Pancreas (tissue), 10 donors: ENCODE results near the gene C18orf63. TPM values are rescaled to one million over a fixed set of nuclear protein-coding genes. Genes with fewer than 3 reads are reported as not detected.

Source experiments
- ATAC-seq, 4 donors: fragments of 200-7000 bp; cut with Tn5 transposase; one replicate each; pipeline versions ENCODE4 v1.8.0 to v1.9.1; 2020; ENCODE audit warnings: mild to moderate bottlenecking in 4 of 4, moderate library complexity in 4 of 4
- DNase-seq, 6 donors: peaks; one replicate each; pipeline ENCODE4 v3.0.0-alpha.2; 2020
- FAIRE-seq: peaks from 2 replicates; lab custom pipeline; 2012; peaks lifted over from hg19 to GRCh38; lab: Jason Lieb, UNC
- H3K27ac ChIP-seq, 4 donors: fragments of 200-600 bp; sonication (generic); 1 replicate in 3 of 4; 2 replicates in 1 of 4; pipeline versions ENCODE4 v1.5.0 to v1.8.0; 2020
- H3K27me3 ChIP-seq, 4 donors: fragments of 200-600 bp; one replicate each; pipeline ENCODE4 v1.8.0; 2021
- H3K36me3 ChIP-seq, 3 donors: fragments of 200-600 bp; sonication (generic) in 1 of 3; one replicate each; pipeline versions ENCODE4 v1.5.0 to v1.8.0; 2020 to 2021
- H3K4me1 ChIP-seq, 3 donors: fragments of 200-600 bp; one replicate each; pipeline ENCODE4 v1.8.0; 2021
- H3K4me3 ChIP-seq, 4 donors: fragments of 200-600 bp; sonication (generic) in 2 of 4; one replicate each; pipeline versions ENCODE4 v1.5.0 to v1.8.0; 2020 to 2021
- H3K9me3 ChIP-seq, 4 donors: fragments of 200-600 bp; one replicate each; pipeline ENCODE4 v1.8.0; 2021
- CTCF ChIP-seq, 4 donors: fragments of 200-600 bp; sonication (generic) in 3 of 4; IDR thresholded peaks; one replicate each; pipeline versions ENCODE4 v1.5.0 to v1.8.0; 2021; ENCODE audit warnings: antibody characterized with exemption in 4 of 4
- WGBS, 2 donors: extraction: QIAGEN DNeasy Blood & Tissue Kit; methylation state at CpG; one replicate each; pipeline ENCODE4 v1.1.7; 2013; 5-methylcytosine and 5-hydroxymethylcytosine counted together
- intact Hi-C, 3 donors: fragments of 100-400 bp; cut with DNase I; formaldehyde crosslinking; loops; one replicate each; pipeline versions ENCODE4 v1.11.1 to v1.14.2; 2022
- polyA plus RNA-seq, 2 donors: library from polyadenylated mRNA; stranded (reverse); fragments of 200-250 nt; gene quantifications; one replicate each; pipeline ENCODE4 v1.2.3, GENCODE V29; 2013
- total RNA-seq, 6 donors: library from RNA; stranded (reverse); fragmentation: NEBNext Ultra II Directional in 4 of 6; extraction: Animal tissue kit (Norgen Biotek cat#: 25700) in 4 of 6; gene quantifications; one replicate each; pipeline versions ENCODE4 v1.2.1 to v1.2.4, GENCODE V29; 2021 to 2023
- donor health status: healthy with polysubstance abuse.
- donor health status: DM: no; HTN: no; CAD: no; lungs with moderate emphysema.
- donor health status: DM: no; HTN: no; CAD: no.
- donor health status: control.
- donor health status: control.
- donor health status: Bipolar disorder and iron deficiency.
- donor health status: DM: yes; HTN: yes; CAD: no.
- donor health status: DM: no; HTN: no; CAD: no.
- donor health status: DM: no; HTN: no; CAD: no.
- donor health status: DM: yes; HTN: yes; CAD: no.

The C18orf63 gene
- total and polyA plus RNA-seq, 8 donors, result not detected

- ATAC-seq (no peak), FAIRE-seq (no peak)
- intact Hi-C loops, result no loop called here
Measured at GRCh38 chr18:74329688-74330205, 14.1 kb downstream of the C18orf63 start.

DNA sequence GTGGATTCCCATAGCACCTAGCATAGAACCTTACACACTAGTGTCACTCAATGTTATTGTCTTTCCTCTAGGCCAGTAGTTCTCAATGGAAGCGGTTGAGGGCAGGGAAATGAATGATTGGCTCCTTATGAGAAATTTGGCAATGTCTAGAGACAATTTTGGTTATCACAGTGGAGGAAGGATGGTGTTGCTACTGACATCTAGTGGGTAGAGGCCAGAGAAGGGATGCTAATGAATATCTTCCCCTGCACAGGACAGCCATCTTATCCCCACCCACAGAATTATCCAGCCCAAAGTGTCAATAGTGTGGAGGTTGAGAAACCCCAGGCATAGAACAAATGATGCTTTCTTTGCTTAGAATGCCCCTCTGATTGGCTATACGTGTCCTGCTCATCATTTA lies 15.8 kb downstream of the C18orf63 start:
- H3K4me1 ChIP-seq, result no peaks in the 10 kb centered on the region
- WGBS, 2 donors, result 38 to 56% methylated on average over 2 of the region's 2 CpGs
- ATAC-seq (peak in 3 of 4 donors; percentile 44 to 69 (median 64)), FAIRE-seq (no peak), DNase-seq (no peak)
- no peaks in the 10 kb centered on the region for H3K27me3 ChIP-seq
- intact Hi-C loops, result no loop called here
- no peak overlapping the region for H3K4me3 ChIP-seq
- no peak for TF ChIP-seq CTCF (IDR thresholded peaks at IDR 0.05)
- H3K27ac ChIP-seq, result no peak overlapping the region
- no peaks in the 10 kb centered on the region for H3K36me3 ChIP-seq
- H3K9me3 ChIP-seq, result no peaks in the 10 kb centered on the region

More at GRCh38 chr18:74329688-74330205, 14.1 kb downstream of the C18orf63 start:
- no peaks in the 10 kb centered on the region for H3K4me1 ChIP-seq
- H3K9me3 ChIP-seq, result no peaks in the 10 kb centered on the region
- no peaks in the 10 kb centered on the region for H3K36me3 ChIP-seq
- WGBS, 2 donors, result 59 to 69% methylated on average over 1 of the region's 1 CpG
- TF ChIP-seq CTCF (IDR thresholded peaks at IDR 0.05), result no peak
- no peak overlapping the region for H3K27ac ChIP-seq
- no peak for DNase-seq
- no peaks in the 10 kb centered on the region for H3K27me3 ChIP-seq
- H3K4me3 ChIP-seq, result no peak overlapping the region

DNA sequence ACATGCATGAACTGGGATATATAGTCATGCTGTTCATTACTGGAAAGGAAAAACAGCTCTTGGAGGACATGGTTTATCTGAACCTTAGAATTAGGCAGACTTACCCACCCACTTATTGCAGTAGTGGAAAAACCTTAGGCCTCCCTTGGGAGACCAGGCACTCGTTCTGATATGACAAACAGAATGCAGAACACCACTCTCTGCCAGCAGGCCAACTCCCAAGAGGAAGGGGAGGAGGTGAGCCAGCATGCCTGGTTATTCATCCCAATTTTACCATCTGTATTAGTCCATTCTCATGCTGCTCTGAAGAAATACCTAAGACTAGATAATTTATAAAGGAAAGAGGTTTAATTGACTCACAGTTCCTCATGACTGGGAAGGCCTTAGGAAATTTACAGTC lies 17.5 kb downstream of the C18orf63 start:
- no peak for FAIRE-seq
- WGBS, 2 donors, result 35 to 46% methylated on average over 1 of the region's 1 CpG
- ATAC-seq, result no peak
- no peak for TF ChIP-seq CTCF (IDR thresholded peaks at IDR 0.05)
- H3K9me3 ChIP-seq, result no peaks in the 10 kb centered on the region
- no peaks in the 10 kb centered on the region for H3K36me3 ChIP-seq
- H3K27me3 ChIP-seq, result no peaks in the 10 kb centered on the region
- intact Hi-C loops, result no loop called here
- H3K27ac ChIP-seq, result no peak overlapping the region
- no peak for DNase-seq
- H3K4me1 ChIP-seq, result no peaks in the 10 kb centered on the region
- no peak overlapping the region for H3K4me3 ChIP-seq

GRCh38 chr18:74334242-74334893 lies 18.7 kb downstream of the C18orf63 start:
- H3K4me1 ChIP-seq, result no peaks in the 10 kb centered on the region
- intact Hi-C loops, result no loop called here
- no peaks in the 10 kb centered on the region for H3K36me3 ChIP-seq
- FAIRE-seq, result no peak
- no peak for DNase-seq
- H3K9me3 ChIP-seq, result no peaks in the 10 kb centered on the region
- no peak for TF ChIP-seq CTCF (IDR thresholded peaks at IDR 0.05)
- no peaks in the 10 kb centered on the region for H3K27me3 ChIP-seq
- no peak overlapping the region for H3K4me3 ChIP-seq
- no peak for ATAC-seq
- H3K27ac ChIP-seq, result no peak overlapping the region

GRCh38 chr18:74336656-74337055 lies 21.0 kb downstream of the C18orf63 start:
- H3K36me3 ChIP-seq, result no peaks in the 10 kb centered on the region
- intact Hi-C loops, result no loop called here
- H3K27ac ChIP-seq, result no peak overlapping the region
- no peak for TF ChIP-seq CTCF (IDR thresholded peaks at IDR 0.05)
- no peaks in the 10 kb centered on the region for H3K9me3 ChIP-seq
- no peak for ATAC-seq
- H3K27me3 ChIP-seq, result no peaks in the 10 kb centered on the region
- no peak overlapping the region for H3K4me3 ChIP-seq
- DNase-seq, result no peak
- no peaks in the 10 kb centered on the region for H3K4me1 ChIP-seq
- FAIRE-seq, result no peak
